ENCODE results near the gene ADAMTS6.

- no peak for TF ChIP-seq CTCF (IDR thresholded peaks at IDR 0.05)
- no peak for TF ChIP-seq POLR2A (IDR thresholded peaks at IDR 0.05)
Measured at GRCh38 chr5:65101632-65102100, 380.1 kb downstream of the ADAMTS6 start.
